H1 (cell line): ENCODE results near the gene CCR8. TPM values are rescaled to one million over a fixed set of nuclear protein-coding genes. Genes with fewer than 3 reads are reported as not detected.

ENCODE experiments used
- CTCF ChIA-PET: fragments of 300-600 bp; sonication (Branson Sonifier 250); formaldehyde crosslinking; loops from one replicate; lab custom pipeline; 2021; ENCODE audit not compliant: partially characterized antibody; lab: Charles Lee
- POLR2A ChIA-PET: fragments of 300-600 bp; sonication (Branson Sonifier 250); formaldehyde crosslinking; loops from one replicate; lab custom pipeline; 2021; ENCODE audit warnings: inconsistent platforms; ENCODE audit not compliant: partially characterized antibody; lab: Charles Lee
- DNase-seq, 2 experiments: peaks; one replicate each; pipeline versions ENCODE4 v3.0.0 to v3.0.0-alpha.2; 2010 to 2022; ENCODE audit warnings: low spot score in 2 of 2, low read depth in 1 of 2, mixed read lengths in 1 of 2
- FAIRE-seq: peaks from 2 replicates; lab custom pipeline; 2011; peaks lifted over from hg19 to GRCh38; lab: Jason Lieb, UNC
- H2AFZ ChIP-seq: 2 replicates; pipeline ENCODE4 v1.8.1; 2012; ENCODE audit warnings: low read length, inconsistent platforms
- H2AK5ac ChIP-seq: 2 replicates; pipeline ENCODE4 v1.6.1; 2013; ENCODE audit warnings: low read depth, low read length
- H2BK120ac ChIP-seq: replicated peaks from 2 replicates; pipeline ENCODE3; 2013; ENCODE audit warnings: low read depth, low read length, inconsistent platforms
- H2BK12ac ChIP-seq: 2 replicates; pipeline ENCODE4 v1.6.1; 2013; ENCODE audit warnings: low read depth, low read length
- H2BK15ac ChIP-seq: 2 replicates; pipeline ENCODE4 v1.6.1; 2013; ENCODE audit warnings: low read length
- H2BK20ac ChIP-seq: 2 replicates; pipeline ENCODE4 v1.6.1; 2013; ENCODE audit warnings: low read length
- H2BK5ac ChIP-seq: 2 replicates; pipeline ENCODE4 v1.6.1; 2013; ENCODE audit warnings: low read depth, low read length
- H3K14ac ChIP-seq: 2 replicates; pipeline ENCODE4 v1.6.1; 2013; ENCODE audit warnings: inconsistent platforms; ENCODE audit not compliant: insufficient read length
- H3K18ac ChIP-seq: 2 replicates; pipeline ENCODE4 v1.6.1; 2013; ENCODE audit warnings: low read length; ENCODE audit errors: extremely low read depth
- H3K23ac ChIP-seq: 2 replicates; pipeline ENCODE4 v1.6.1; 2013; ENCODE audit warnings: inconsistent platforms; ENCODE audit not compliant: insufficient read length
- H3K23me2 ChIP-seq: 2 replicates; pipeline ENCODE4 v1.6.1; 2013; ENCODE audit warnings: low read depth, low read length
- H3K27ac ChIP-seq: 2 replicates; pipeline ENCODE4 v1.6.1; 2011; ENCODE audit warnings: low read depth, low read length, inconsistent platforms
- H3K27me3 ChIP-seq, 4 experiments: replicated peaks in 1 of 4; 1 replicate in 1 of 4; 2 replicates in 3 of 4; pipeline versions ENCODE4 v1.6.1 to v1.8.1; 2011 to 2013; ENCODE audit warnings: low read length in 3 of 4, mild to moderate bottlenecking in 3 of 4, inconsistent platforms in 2 of 4, mixed read lengths in 2 of 4, moderate library complexity in 1 of 4; ENCODE audit not compliant: control insufficient read depth in 3 of 4, insufficient read depth in 3 of 4; ENCODE audit errors: extremely low read depth in 1 of 4
- H3K36me3 ChIP-seq, 4 experiments: 2 replicates each; pipeline versions ENCODE4 v1.6.1 to v1.8.1; 2011 to 2013; ENCODE audit warnings: mild to moderate bottlenecking in 4 of 4, low read length in 3 of 4, moderate library complexity in 2 of 4, control low read depth in 1 of 4, inconsistent platforms in 1 of 4; ENCODE audit not compliant: insufficient read depth in 4 of 4, control insufficient read depth in 2 of 4
- H3K4ac ChIP-seq: replicated peaks from 2 replicates; pipeline ENCODE3; 2013; ENCODE audit warnings: low read length, low read depth, mixed read lengths, inconsistent platforms; ENCODE audit not compliant: insufficient read length
- H3K4me1 ChIP-seq, 4 experiments: replicated peaks in 1 of 4; 1 replicate in 1 of 4; 2 replicates in 3 of 4; pipeline versions ENCODE4 v1.6.1 to v1.8.1; 2011 to 2013; ENCODE audit warnings: low read length in 3 of 4, inconsistent platforms in 2 of 4, mixed read lengths in 1 of 4; ENCODE audit not compliant: insufficient read depth in 4 of 4, control insufficient read depth in 3 of 4
- H3K4me2 ChIP-seq, 2 experiments: 2 replicates each; pipeline versions ENCODE4 v1.6.1 to v1.8.1; 2011 to 2013; ENCODE audit warnings: low read depth in 2 of 2, low read length in 2 of 2, control low read depth in 1 of 2, inconsistent platforms in 1 of 2, mild to moderate bottlenecking in 1 of 2; ENCODE audit not compliant: insufficient read depth in 1 of 2
- H3K4me3 ChIP-seq, 4 experiments: fragments of 200-600, 300-600 bp in 1 of 4; sonication (generic), shearing (Covaris generic), sonication (Bioruptor Twin) in 1 of 4; 2 replicates each; pipeline versions ENCODE4 v1.5.1 to v1.8.1; 2011 to 2016; ENCODE audit warnings: low read length in 4 of 4, low read depth in 3 of 4, control low read depth in 2 of 4, inconsistent platforms in 2 of 4, mild to moderate bottlenecking in 2 of 4, mixed read lengths in 1 of 4, moderate library complexity in 1 of 4; ENCODE audit not compliant: insufficient read depth in 2 of 4; ENCODE audit errors: extremely low read depth in 1 of 4
- H3K56ac ChIP-seq: replicated peaks from 2 replicates; pipeline ENCODE3; 2013; ENCODE audit warnings: low read depth, mild to moderate bottlenecking, mixed read lengths, low read length, inconsistent platforms; ENCODE audit not compliant: insufficient read length
- H3K79me1 ChIP-seq: 2 replicates; pipeline ENCODE4 v1.6.1; 2013; ENCODE audit warnings: low read depth, low read length, control low read depth
- H3K79me2 ChIP-seq, 2 experiments: 2 replicates each; pipeline versions ENCODE4 v1.6.1 to v1.8.1; 2012 to 2013; ENCODE audit warnings: low read length in 2 of 2, mild to moderate bottlenecking in 2 of 2, inconsistent platforms in 1 of 2; ENCODE audit not compliant: insufficient read depth in 2 of 2, control insufficient read depth in 1 of 2
- H3K9ac ChIP-seq, 4 experiments: replicated peaks in 1 of 4; 1 replicate in 1 of 4; 2 replicates in 3 of 4; pipeline versions ENCODE4 v1.6.1 to v1.8.1; 2011 to 2013; ENCODE audit warnings: low read depth in 3 of 4, low read length in 3 of 4, control low read depth in 2 of 4, mild to moderate bottlenecking in 2 of 4, moderate library complexity in 2 of 4, inconsistent platforms in 1 of 4; ENCODE audit errors: extremely low read depth in 1 of 4
- H3K9me3 ChIP-seq, 2 experiments: 2 replicates each; pipeline versions ENCODE4 v1.6.1 to v1.8.1; 2012 to 2013; ENCODE audit warnings: mild to moderate bottlenecking in 2 of 2, moderate library complexity in 2 of 2, control low read depth in 1 of 2, inconsistent platforms in 1 of 2, low read depth in 1 of 2, low read length in 1 of 2, mixed read lengths in 1 of 2; ENCODE audit not compliant: insufficient read depth in 2 of 2
- H4K20me1 ChIP-seq, 2 experiments: replicated peaks in 1 of 2; 2 replicates each; pipeline versions ENCODE3 to v1.8.1; 2011 to 2013; ENCODE audit warnings: inconsistent platforms in 2 of 2, low read length in 2 of 2, mild to moderate bottlenecking in 1 of 2; ENCODE audit not compliant: insufficient read depth in 2 of 2, control insufficient read depth in 1 of 2
- H4K5ac ChIP-seq: 2 replicates; pipeline ENCODE4 v1.6.1; 2013; ENCODE audit warnings: low read length, low read depth, mixed read lengths, inconsistent platforms; ENCODE audit not compliant: insufficient read length
- H4K8ac ChIP-seq: 2 replicates; pipeline ENCODE4 v1.8.0; 2013; ENCODE audit warnings: mild to moderate bottlenecking, moderate library complexity, low read length, inconsistent platforms; ENCODE audit not compliant: insufficient read depth; ENCODE audit errors: extremely low read depth
- H4K91ac ChIP-seq: replicated peaks from 2 replicates; pipeline ENCODE3; 2013; ENCODE audit warnings: low read length, mixed read lengths, inconsistent platforms; ENCODE audit not compliant: insufficient read length
- BACH1 ChIP-seq: IDR thresholded peaks from 2 replicates; pipeline ENCODE4 v1.6.1; 2012; ENCODE audit warnings: low read length, improper control_type of control experiment
- BCL11A ChIP-seq, 2 experiments: IDR thresholded peaks; one replicate each; pipeline ENCODE4 v1.6.1; 2011; ENCODE audit warnings: low read depth in 2 of 2, low read length in 2 of 2, mild to moderate bottlenecking in 2 of 2
- CBX8 ChIP-seq: fragments of 300-800, 300-1000 bp; sonication (generic); IDR thresholded peaks from 2 replicates; pipeline ENCODE4 v1.7.1; 2016; ENCODE audit warnings: low read depth, low read length, borderline replicate concordance
- CHD2 ChIP-seq: IDR thresholded peaks from 2 replicates; pipeline ENCODE4 v1.6.1; 2012; ENCODE audit warnings: low read length, improper control_type of control experiment
- CREB1 ChIP-seq: IDR thresholded peaks from 2 replicates; pipeline ENCODE4 v1.6.1; 2012; ENCODE audit warnings: inconsistent platforms
- CTBP2 ChIP-seq: IDR thresholded peaks from 2 replicates; pipeline ENCODE4 v1.7.0; 2011; ENCODE audit warnings: borderline replicate concordance, mild to moderate bottlenecking, moderate library complexity, mixed read lengths, low read length; ENCODE audit not compliant: insufficient read depth, insufficient read length
- EGR1 ChIP-seq: IDR thresholded peaks from 2 replicates; pipeline ENCODE4 v1.6.1; 2011; ENCODE audit warnings: low read depth, low read length, borderline replicate concordance
- KDM5A ChIP-seq: fragments of 200-600 bp; IDR thresholded peaks from 2 replicates; pipeline ENCODE4 v1.7.1; 2012; ENCODE audit warnings: mild to moderate bottlenecking, low read length, inconsistent platforms, mixed read lengths
- RXRA ChIP-seq: IDR thresholded peaks from 2 replicates; pipeline ENCODE4 v1.6.1; 2011; ENCODE audit warnings: low read depth, mild to moderate bottlenecking, low read length, moderate library complexity; ENCODE audit not compliant: insufficient read depth
- SIX5 ChIP-seq: IDR thresholded peaks from 2 replicates; pipeline ENCODE4 v1.6.1; 2011; ENCODE audit warnings: mild to moderate bottlenecking, low read depth, low read length
- SP4 ChIP-seq: IDR thresholded peaks from 2 replicates; pipeline ENCODE4 v1.6.1; 2012; ENCODE audit warnings: low read length, inconsistent platforms
- SRF ChIP-seq: IDR thresholded peaks from 2 replicates; pipeline ENCODE4 v1.6.1; 2011; ENCODE audit warnings: mild to moderate bottlenecking, low read depth, low read length, moderate library complexity
- TAF1 ChIP-seq: IDR thresholded peaks from 2 replicates; pipeline ENCODE4 v1.6.1; 2011; ENCODE audit warnings: mild to moderate bottlenecking, low read depth, low read length
- TAF7 ChIP-seq: optimal IDR thresholded peaks from 2 replicates; pipeline ENCODE3; 2011; ENCODE audit warnings: low read depth, mild to moderate bottlenecking, inconsistent platforms, low read length, moderate library complexity, borderline replicate concordance
- TEAD4 ChIP-seq: IDR thresholded peaks from 2 replicates; pipeline ENCODE4 v1.6.1; 2012; ENCODE audit warnings: low read depth, low read length, inconsistent platforms, mixed read lengths
- YY1 ChIP-seq: IDR thresholded peaks from 2 replicates; pipeline ENCODE4 v1.6.1; 2011; ENCODE audit warnings: low read depth, mild to moderate bottlenecking, low read length
- WGBS, 2 experiments: shearing (Covaris generic) in 1 of 2; methylation state at CpG; one replicate each; pipeline versions ENCODE4 v1.1.6 to v1.1.7; 2013 to 2015; ENCODE audit warnings: low lambda C conversion rate in 2 of 2, mixed read lengths in 2 of 2, inconsistent platforms in 1 of 2, low coverage in 1 of 2, missing lambda C conversion rate in 1 of 2; ENCODE audit not compliant: insufficient replicate concordance in 2 of 2, insufficient coverage in 1 of 2, insufficient read length in 1 of 2; ENCODE audit errors: extremely low coverage in 1 of 2, missing lambda C conversion rate in 1 of 2; 5-methylcytosine and 5-hydroxymethylcytosine counted together
- polyA plus RNA-seq, 7 experiments: library from polyadenylated mRNA; depleted of rRNA in 3 of 7; stranded (reverse) in 5 of 7; unstranded in 2 of 7; fragments of >200 nt in 5 of 7; fragments of 200-250 nt in 2 of 7; gene quantifications; 1 replicate in 5 of 7; 2 replicates in 1 of 7; 4 replicates in 1 of 7; pipeline versions ENCODE4 v1.2.1 to v1.2.3, GENCODE V29; 2011 to 2013; ENCODE audit warnings: missing spikeins in 2 of 7, mixed read lengths in 2 of 7
- total RNA-seq: library from RNA; stranded (reverse); fragmentation: NEBNext Ultra II Directional; extraction: Animal tissue kit (Norgen Biotek cat#: 25700); gene quantifications from 2 replicates; pipeline ENCODE4 v1.2.1, GENCODE V29; 2021

CCR8 gene
- total and polyA plus RNA-seq, 2 of the 8 experiments (the other 6 are each of a cell fraction or from before 2014, with no cell fraction given): 0.35 TPM; not detected in 1

DNA sequence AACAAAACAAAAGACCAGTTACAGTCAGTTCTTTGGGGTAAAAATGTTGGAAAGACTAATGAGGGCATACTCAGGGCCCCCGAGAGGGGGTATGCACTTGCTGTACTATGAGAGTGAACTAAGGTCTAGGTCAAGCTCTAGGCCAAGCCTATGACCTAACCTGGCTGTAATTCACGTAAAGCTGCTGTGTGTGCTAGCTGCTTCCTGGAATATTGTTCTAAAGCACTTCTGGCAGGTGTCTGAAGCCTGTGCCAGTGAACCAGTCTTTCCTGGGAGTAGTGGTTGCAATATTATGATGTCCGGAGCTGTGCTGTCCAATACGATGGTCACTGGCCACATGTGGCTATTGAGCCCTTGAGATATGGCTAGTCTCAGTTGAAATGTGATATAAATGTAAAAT lies 36.5 kb upstream of the CCR8 start:
- no peaks in the 10 kb centered on the region for H3K79me2 ChIP-seq
- no peak overlapping the region for H2BK12ac ChIP-seq
- no peak overlapping the region for H2AFZ ChIP-seq
- H3K4me1 ChIP-seq: no peaks in the 10 kb centered on the region; a peak in 2 of 7 replicates
- ChIA-PET CTCF (interaction anchor here (0.6 to 30.1 kb wide), 24 partner anchors 11 to 206 kb away, joined by 3 to 767 read pairs (median 10); partner anchors contain the start of genes CX3CR1, GORASP1, TTC21A and XIRP1), POLR2A (interaction anchor here (1.7 kb wide), 1 partner anchor 120 kb away, joined by 6 read pairs; no protein-coding TSS in a partner anchor)
- no peak overlapping the region for H3K14ac ChIP-seq
- H3K4ac ChIP-seq: no peak overlapping the region
- no peaks in the 10 kb centered on the region for H4K20me1 ChIP-seq
- H2BK5ac ChIP-seq: no peak overlapping the region
- H3K56ac ChIP-seq: no peak overlapping the region
- no peak overlapping the region for H3K27ac ChIP-seq
- H3K9me3 ChIP-seq: no peaks in the 10 kb centered on the region; a peak in 1 of 4 replicates
- DNase-seq: no peak
- no peak overlapping the region for H3K23ac ChIP-seq
- no peaks in the 10 kb centered on the region for H3K36me3 ChIP-seq
- H2BK15ac ChIP-seq: no peak overlapping the region
- no peak overlapping the region for H3K9ac ChIP-seq
- H2BK120ac ChIP-seq: no peak overlapping the region
- no peak overlapping the region for H2AK5ac ChIP-seq
- H3K4me2 ChIP-seq: no peak overlapping the region
- H4K8ac ChIP-seq: no peak overlapping the region
- H3K27me3 ChIP-seq: no peaks in the 10 kb centered on the region; a peak in 1 of 7 replicates
- no peak overlapping the region for H4K91ac ChIP-seq
- no peak for FAIRE-seq
- no peak overlapping the region for H4K5ac ChIP-seq
- H3K4me3 ChIP-seq: no peak overlapping the region
- H3K18ac ChIP-seq: no peak overlapping the region
- H2BK20ac ChIP-seq: no peak overlapping the region
- H3K79me1 ChIP-seq: no peaks in the 10 kb centered on the region
- H3K23me2 ChIP-seq: no peaks in the 10 kb centered on the region
- WGBS, 2 experiments: 85% methylated on average over 4 of the region's 4 CpGs; no CpG with 5 or more reads in 1 of the 2 experiments
- TF ChIP-seq CBX8 (no peak), SP4 (no peak), RXRA (no peak), TAF1 (no peak), CREB1 (no peak), TAF7 (no peak), EGR1 (no peak), CHD2 (no peak), TEAD4 (no peak), BACH1 (no peak), SRF (no peak), KDM5A (no peak), YY1 (no peak), CTBP2 (no peak), SIX5 (no peak), BCL11A (IDR thresholded peaks at IDR 0.05; ENCODE audit: low read depth in 2 of 2, low read length in 2 of 2) (no peak)
